HUES6 (cell line): ENCODE results near the gene GLS.

ENCODE experiments used
- H3K27ac ChIP-seq: 2 replicates; pipeline ENCODE4 v1.7.0; 2013; ENCODE audit warnings: low read depth, mild to moderate bottlenecking, low read length, inconsistent platforms
- H3K27me3 ChIP-seq: 2 replicates; pipeline ENCODE4 v1.6.1; 2013; ENCODE audit warnings: low read length; ENCODE audit not compliant: control insufficient read depth, insufficient read depth
- H3K36me3 ChIP-seq: 2 replicates; pipeline ENCODE4 v1.6.1; 2013; ENCODE audit warnings: low read length; ENCODE audit not compliant: control insufficient read depth, insufficient read depth
- H3K4me1 ChIP-seq: 2 replicates; pipeline ENCODE4 v1.6.1; 2013; ENCODE audit warnings: low read length; ENCODE audit not compliant: control insufficient read depth, insufficient read depth
- H3K4me3 ChIP-seq: 2 replicates; pipeline ENCODE4 v1.5.1; 2013; ENCODE audit warnings: low read depth, low read length
- H3K9ac ChIP-seq: one replicate; pipeline ENCODE4 v1.6.1; 2013; ENCODE audit warnings: mild to moderate bottlenecking, low read length
- H3K9me3 ChIP-seq: 2 replicates; pipeline ENCODE4 v1.6.1; 2013; ENCODE audit warnings: low read depth, low read length; ENCODE audit not compliant: control insufficient read depth, insufficient read depth

The GLS gene

GRCh38 chr2:190880378-190881083 lies at the start of gene GLS:
GLS (plus strand) TSS chr2:190880821; CDS start chr2:190881085, 264 bp downstream.
- H3K4me1 ChIP-seq, result peaks cover 10% of the 10 kb centered on the region

GRCh38 chr2:190831941-190832340 lies 48.7 kb upstream of the GLS start:
- H3K27me3 ChIP-seq, result no peaks in the 10 kb centered on the region
- H3K36me3 ChIP-seq, result no peaks in the 10 kb centered on the region

More at GRCh38 chr2:190880378-190881083, at the start of gene GLS:
- Histone ChIP-seq H3K27me3 (no peaks in the 10 kb centered on the region), H3K9ac (peak within 1 kb of the TSS; percentile 95), H3K36me3 (peaks cover 3% of the 10 kb centered on the region; the same call in 1 of the 2 replicates), H3K9me3 (no peaks in the 10 kb centered on the region), H3K4me3 (peak within 1 kb of the TSS; percentile 90), H3K27ac (peak within 1 kb of the TSS; percentile 80; the same call in 1 of the 2 replicates)

GRCh38 chr2:190834890-190835208 lies 45.8 kb upstream of the GLS start:
- Histone ChIP-seq H3K4me1 (no peaks in the 10 kb centered on the region), H3K36me3 (no peaks in the 10 kb centered on the region), H3K27me3 (no peaks in the 10 kb centered on the region), H3K4me3 (no peak overlapping the region), H3K27ac (no peak overlapping the region), H3K9ac (no peak overlapping the region), H3K9me3 (no peaks in the 10 kb centered on the region)

More at GRCh38 chr2:190831941-190832340, 48.7 kb upstream of the GLS start:
- no peak overlapping the region for H3K4me3 ChIP-seq
- H3K27ac ChIP-seq, result no peak overlapping the region
- no peaks in the 10 kb centered on the region for H3K9me3 ChIP-seq
- no peak overlapping the region for H3K9ac ChIP-seq
- H3K4me1 ChIP-seq, result no peaks in the 10 kb centered on the region

GRCh38 chr2:190835303-190835930 lies 45.2 kb upstream of the GLS start:
- Histone ChIP-seq H3K27me3 (no peaks in the 10 kb centered on the region), H3K4me3 (no peak overlapping the region), H3K9me3 (no peaks in the 10 kb centered on the region), H3K9ac (no peak overlapping the region), H3K36me3 (no peaks in the 10 kb centered on the region), H3K27ac (no peak overlapping the region), H3K4me1 (peaks cover 2% of the 10 kb centered on the region; the same call in 1 of the 2 replicates)

- Histone ChIP-seq H3K27ac (no peak overlapping the region), H3K36me3 (no peaks in the 10 kb centered on the region), H3K4me3 (no peak overlapping the region), H3K4me1 (peaks cover 8% of the 10 kb centered on the region; the same call in 1 of the 2 replicates), H3K27me3 (no peaks in the 10 kb centered on the region), H3K9ac (no peak overlapping the region), H3K9me3 (no peaks in the 10 kb centered on the region)
These were observed 43.9 kb upstream of the GLS start for GRCh38 chr2:190836767-190837166.

GRCh38 chr2:190837420-190837819 lies 43.2 kb upstream of the GLS start:
- Histone ChIP-seq H3K9ac (no peak overlapping the region), H3K27ac (no peak overlapping the region), H3K4me3 (no peak overlapping the region), H3K36me3 (no peaks in the 10 kb centered on the region), H3K9me3 (no peaks in the 10 kb centered on the region), H3K4me1 (peaks cover 8% of the 10 kb centered on the region; the same call in 1 of the 2 replicates), H3K27me3 (no peaks in the 10 kb centered on the region)

- Histone ChIP-seq H3K27ac (no peak overlapping the region), H3K9me3 (no peaks in the 10 kb centered on the region), H3K27me3 (no peaks in the 10 kb centered on the region), H3K4me3 (no peak overlapping the region), H3K36me3 (no peaks in the 10 kb centered on the region), H3K9ac (no peak overlapping the region), H3K4me1 (peaks cover 8% of the 10 kb centered on the region; the same call in 1 of the 2 replicates)
These were observed 42.7 kb upstream of the GLS start for GRCh38 chr2:190837952-190838361.

GRCh38 chr2:190838492-190838910 lies 42.1 kb upstream of the GLS start:
- Histone ChIP-seq H3K27me3 (no peaks in the 10 kb centered on the region), H3K9me3 (no peaks in the 10 kb centered on the region), H3K27ac (no peak overlapping the region), H3K4me1 (peaks cover 8% of the 10 kb centered on the region; the same call in 1 of the 2 replicates), H3K4me3 (no peak overlapping the region), H3K9ac (no peak overlapping the region), H3K36me3 (no peaks in the 10 kb centered on the region)

- Histone ChIP-seq H3K36me3 (no peaks in the 10 kb centered on the region), H3K4me1 (peaks cover 8% of the 10 kb centered on the region; the same call in 1 of the 2 replicates), H3K9ac (no peak overlapping the region), H3K27ac (no peak overlapping the region), H3K27me3 (no peaks in the 10 kb centered on the region), H3K9me3 (no peaks in the 10 kb centered on the region), H3K4me3 (no peak overlapping the region)
These were observed 40.0 kb upstream of the GLS start for GRCh38 chr2:190840569-190841172.

GRCh38 chr2:190841707-190842505 lies 38.7 kb upstream of the GLS start:
- Histone ChIP-seq H3K9me3 (no peaks in the 10 kb centered on the region), H3K4me1 (peaks cover 8% of the 10 kb centered on the region; the same call in 1 of the 2 replicates), H3K27ac (no peak overlapping the region), H3K27me3 (no peaks in the 10 kb centered on the region), H3K9ac (no peak overlapping the region), H3K4me3 (no peak overlapping the region), H3K36me3 (no peaks in the 10 kb centered on the region)
